ENCODE data around the gene CDK6. TPM values are rescaled to one million over a fixed set of nuclear protein-coding genes. Genes with fewer than 3 reads are reported as not detected.

CDK6 gene
- total and polyA plus RNA-seq, 9 of the 15 experiments (the other 6 are each of a cell fraction or from before 2014, with no cell fraction given) = 7.6 to 109 (median 44.4) TPM

- H3K9ac ChIP-seq (ENCODE audit: insufficient read depth in 1 of 2, low read depth in 2 of 2, low read length in 2 of 2) = no peak overlapping the region
- FAIRE-seq (no peak), ATAC-seq (no peak), DNase-seq (ENCODE audit: extremely low read depth in 1 of 4, low spot score in 3 of 4) (no peak)
- H3K4me2 ChIP-seq (ENCODE audit: insufficient read depth, low read length) = no peak overlapping the region
- H3K4me1 ChIP-seq (replicated peaks in 1 of 2; ENCODE audit: control insufficient read depth in 2 of 2, insufficient read depth in 2 of 2, low read length in 2 of 2) = no peaks in the 10 kb centered on the region
- ChIA-PET POLR2A (interaction anchor here (1.1 kb wide), 1 partner anchor 30 kb away, joined by 3 read pairs; no protein-coding TSS in a partner anchor), CTCF (ENCODE audit: low intra/inter-chr PET ratio) (no interaction called here)
- in situ Hi-C loops (cut with MboI) = no loop called here
- H3K27me3 ChIP-seq (ENCODE audit: control insufficient read depth in 2 of 2, insufficient read depth in 2 of 2, low read length in 2 of 2) = no peaks in the 10 kb centered on the region
- intact Hi-C loops (cut with micrococcal nuclease) = no loop called here
- peaks cover 34% of the 10 kb centered on the region for H3K36me3 ChIP-seq (ENCODE audit: control insufficient read depth, insufficient read depth, low read length)
- H4K20me1 ChIP-seq (replicated peaks; ENCODE audit: control insufficient read depth, insufficient read depth, low read length) = no peaks in the 10 kb centered on the region
- H2AFZ ChIP-seq (ENCODE audit: low read depth, low read length) = no peak overlapping the region
- H3K4me3 ChIP-seq = no peak overlapping the region
- no peaks in the 10 kb centered on the region for H3K9me1 ChIP-seq (ENCODE audit: control insufficient read depth, insufficient read depth, low read length)
- no peaks in the 10 kb centered on the region for H3K9me3 ChIP-seq (replicated peaks; ENCODE audit: control insufficient read depth, insufficient read depth, low read depth, low read length)
- BruUV-seq (replicated peaks) = TSS peak; percentile 3
- H3K27ac ChIP-seq (ENCODE audit: extremely low read depth, low read depth, low read length) = no peak overlapping the region
- H3K79me2 ChIP-seq (ENCODE audit: control insufficient read depth, insufficient read depth, low read length) = no peaks in the 10 kb centered on the region
- WGBS (ENCODE audit: insufficient coverage, low coverage, missing lambda C conversion rate) = 88% methylated on average over 2 of the region's 2 CpGs
- TF ChIP-seq PBX2 (CRISPR knock-in tag; IDR thresholded peaks at IDR 0.05; ENCODE audit: low read depth) (no peak), PBX2 (tag; conservative IDR thresholded peaks at IDR 0.05; ENCODE audit: low read depth) (no peak), USF2 (CRISPR knock-in tag; IDR thresholded peaks at IDR 0.05) (no peak), ZBTB40 (IDR thresholded peaks at IDR 0.05) (no peak), ZBTB40 (CRISPR knock-in tag; IDR thresholded peaks at IDR 0.05) (no peak), ZNF316 (IDR thresholded peaks at IDR 0.05) (no peak), PHF21A (IDR thresholded peaks at IDR 0.05; ENCODE audit: borderline replicate concordance, low read depth) (no peak)
Measured at GRCh38 chr7:92665926-92666325, 170.4 kb downstream of the CDK6 start.

Data from K562 (cell line).